ENCODE measurements around the gene CMTM5.

GRCh38 chr14:23382276-23382675, 5.4 kb downstream of the CMTM5 start:
- TF ChIP-seq REST (IDR thresholded peaks at IDR 0.05; ENCODE audit: insufficient read depth in 1 of 2, low read depth in 2 of 2, low read length in 2 of 2) (no peak), POLR2AphosphoS5 (IDR thresholded peaks at IDR 0.05; ENCODE audit: low read depth, low read length) (no peak), SIN3A (IDR thresholded peaks at IDR 0.05; ENCODE audit: borderline replicate concordance, insufficient read depth, low read length) (no peak), TAF1 (IDR thresholded peaks at IDR 0.05; ENCODE audit: borderline replicate concordance, insufficient read depth, low read length) (no peak), FOXP2 (optimal IDR thresholded peaks at IDR 0.05; ENCODE audit: borderline replicate concordance, extremely low read depth, extremely low read length, insufficient read depth) (no peak)

Data from PFSK-1 (cell line).